Middle frontal gyrus (tissue), 1 donor: ENCODE measurements around the gene HCFC1.

Experiments used
- DNase-seq: peaks from one replicate; pipeline ENCODE4 v3.0.0-alpha.2; 2015; ENCODE audit warnings: low spot score; ENCODE audit errors: extremely low spot score

Gene HCFC1

DNA sequence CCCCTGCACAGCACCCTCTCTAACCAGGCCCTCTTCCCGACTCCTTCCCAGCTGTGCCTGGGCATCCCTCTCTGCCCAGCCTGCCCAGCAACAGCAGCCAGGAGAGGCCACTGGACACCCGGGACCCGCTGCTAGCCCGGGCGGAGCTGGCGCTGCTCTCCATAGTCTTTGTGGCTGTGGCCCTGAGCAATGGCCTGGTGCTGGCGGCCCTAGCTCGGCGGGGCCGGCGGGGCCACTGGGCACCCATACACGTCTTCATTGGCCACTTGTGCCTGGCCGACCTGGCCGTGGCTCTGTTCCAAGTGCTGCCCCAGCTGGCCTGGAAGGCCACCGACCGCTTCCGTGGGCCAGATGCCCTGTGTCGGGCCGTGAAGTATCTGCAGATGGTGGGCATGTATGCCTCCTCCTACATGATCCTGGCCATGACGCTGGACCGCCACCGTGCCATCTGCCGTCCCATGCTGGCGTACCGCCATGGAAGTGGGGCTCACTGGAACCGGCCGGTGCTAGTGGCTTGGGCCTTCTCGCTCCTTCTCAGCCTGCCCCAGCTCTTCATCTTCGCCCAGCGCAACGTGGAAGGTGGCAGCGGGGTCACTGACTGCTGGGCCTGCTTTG, 66.0 kb downstream of the HCFC1 start:
- DNase-seq, result no peak

DNA sequence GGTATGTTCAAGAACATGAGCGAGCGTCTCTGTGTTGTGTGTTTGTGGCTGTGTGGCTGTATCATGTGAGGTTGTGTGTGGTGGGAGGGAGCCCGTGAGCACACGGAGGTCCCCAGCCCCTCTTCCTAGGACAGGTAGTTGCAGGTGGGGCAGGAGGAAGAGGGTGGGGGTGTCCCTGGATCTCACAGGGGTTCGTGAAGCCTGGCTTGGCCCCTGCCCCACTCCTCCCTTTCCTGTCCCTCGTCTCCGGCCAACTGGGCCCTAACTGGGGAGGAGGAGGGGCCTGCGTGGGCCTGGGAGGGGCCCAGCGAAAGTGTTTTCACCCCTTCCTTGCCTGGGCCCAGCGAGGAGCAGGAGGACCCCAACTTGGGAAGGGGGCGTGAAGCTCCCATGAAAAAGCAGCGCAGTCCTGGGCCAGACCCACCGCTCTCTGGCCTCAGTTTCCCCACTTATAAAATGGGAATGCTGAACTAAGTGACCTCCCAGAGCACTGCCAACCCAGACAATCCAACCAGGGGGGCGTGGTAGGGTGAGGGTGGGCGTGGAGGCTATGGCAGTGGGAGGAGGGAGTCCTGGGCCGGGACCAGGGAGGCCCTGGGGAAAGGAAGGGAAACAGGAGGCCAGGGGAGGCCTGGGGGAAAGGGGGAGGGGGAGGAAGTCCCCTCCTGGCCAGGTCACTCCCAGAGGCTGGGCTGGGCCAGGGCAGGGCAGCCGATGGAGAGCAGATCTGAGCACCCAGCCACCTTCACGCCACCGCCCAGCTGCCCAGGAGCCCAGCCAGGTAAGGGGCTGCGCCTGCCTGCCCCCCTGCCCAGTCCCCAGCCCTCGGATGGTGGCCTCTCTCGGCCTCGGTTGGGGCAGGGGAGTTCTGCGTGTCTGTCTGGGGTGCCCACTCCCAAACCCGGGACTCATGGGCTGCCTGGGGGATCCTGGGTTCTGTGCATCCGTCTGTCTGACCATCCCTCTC, 67.3 kb downstream of the HCFC1 start, which contains the start of gene AVPR2:
Gene AVPR2, plus strand, starts transcription at position 683 of the 967 bp plus-strand sequence. CDS start 473 bp downstream, outside the sequence.
- DNase-seq, result no peak

DNA sequence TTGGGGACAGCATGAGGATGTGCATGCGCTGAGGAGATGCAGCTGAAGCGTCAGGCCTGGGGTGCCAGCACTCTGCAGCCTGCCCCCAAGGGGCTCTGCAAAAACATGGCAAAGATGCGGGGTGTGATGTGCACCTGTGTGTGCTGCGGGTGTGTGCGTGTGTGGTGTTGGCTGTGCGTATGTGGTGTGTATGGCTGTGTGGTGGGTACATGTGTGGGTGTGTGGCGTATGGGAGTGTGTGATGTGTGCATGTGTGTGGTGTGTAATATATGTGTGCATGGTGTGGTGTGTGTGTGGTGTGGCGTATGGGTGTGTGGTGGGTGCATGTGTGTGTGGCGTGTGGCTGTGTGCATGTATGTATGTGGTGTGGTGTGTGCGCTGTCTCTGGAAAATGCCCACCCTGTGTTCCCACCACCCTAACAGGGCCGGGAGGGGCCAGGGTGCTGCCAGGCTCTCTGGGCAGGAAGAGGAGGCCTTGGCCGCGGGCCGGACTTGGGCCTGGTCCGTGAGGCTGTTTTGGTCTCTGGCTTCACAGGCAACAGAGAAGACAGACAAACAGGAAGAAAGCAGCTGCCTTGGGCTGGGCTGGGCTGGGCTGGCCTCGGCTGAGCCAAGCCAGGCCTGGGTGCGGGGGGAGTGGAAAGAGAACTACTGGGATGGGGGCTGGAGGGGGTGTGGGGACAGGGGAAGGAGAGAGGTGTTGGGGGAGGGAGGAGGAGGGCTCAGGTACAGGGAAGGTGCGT, 68.2 kb downstream of the HCFC1 start:
- DNase-seq, result no peak

DNA sequence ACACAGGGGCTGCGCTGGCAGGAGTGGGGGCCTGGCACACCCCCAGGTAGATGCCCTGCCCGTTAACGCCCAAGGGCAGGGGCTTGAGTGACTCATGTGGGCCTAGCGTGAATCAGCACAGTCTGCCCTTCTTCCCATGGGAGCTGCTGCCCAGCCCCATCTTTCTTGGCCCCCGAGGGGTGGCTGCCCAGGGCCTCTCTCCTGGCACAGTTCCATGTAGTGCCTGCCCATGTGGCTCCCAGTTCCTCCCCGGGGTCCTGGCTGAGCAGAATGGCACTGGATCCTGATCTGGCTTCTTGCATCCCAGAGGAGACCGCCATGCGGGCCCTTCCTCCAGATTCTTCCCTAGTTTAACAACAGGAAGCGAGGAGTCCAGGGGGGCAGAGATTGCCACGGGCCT, 69.2 kb downstream of the HCFC1 start:
- DNase-seq, result no peak

DNA sequence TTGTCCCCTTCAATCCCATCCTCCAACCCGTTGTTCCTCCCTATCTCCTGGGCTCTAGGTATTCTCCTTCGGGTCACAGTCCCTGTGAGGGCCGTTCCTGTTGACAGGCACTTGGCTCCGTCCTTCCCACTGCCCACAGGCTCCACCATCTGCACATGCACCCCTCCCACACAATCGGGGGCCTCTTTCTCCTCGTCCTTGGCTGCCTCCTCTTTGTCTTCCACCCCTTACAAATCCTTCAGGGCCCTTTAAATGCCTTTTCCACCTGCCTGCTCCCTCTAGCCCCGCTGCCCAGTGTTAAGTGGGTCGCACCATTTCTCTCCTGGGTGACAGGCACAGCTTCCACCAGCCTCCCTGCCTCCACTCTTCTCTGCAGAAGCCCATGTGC, 69.9 kb downstream of the HCFC1 start:
- no peak for DNase-seq

DNA sequence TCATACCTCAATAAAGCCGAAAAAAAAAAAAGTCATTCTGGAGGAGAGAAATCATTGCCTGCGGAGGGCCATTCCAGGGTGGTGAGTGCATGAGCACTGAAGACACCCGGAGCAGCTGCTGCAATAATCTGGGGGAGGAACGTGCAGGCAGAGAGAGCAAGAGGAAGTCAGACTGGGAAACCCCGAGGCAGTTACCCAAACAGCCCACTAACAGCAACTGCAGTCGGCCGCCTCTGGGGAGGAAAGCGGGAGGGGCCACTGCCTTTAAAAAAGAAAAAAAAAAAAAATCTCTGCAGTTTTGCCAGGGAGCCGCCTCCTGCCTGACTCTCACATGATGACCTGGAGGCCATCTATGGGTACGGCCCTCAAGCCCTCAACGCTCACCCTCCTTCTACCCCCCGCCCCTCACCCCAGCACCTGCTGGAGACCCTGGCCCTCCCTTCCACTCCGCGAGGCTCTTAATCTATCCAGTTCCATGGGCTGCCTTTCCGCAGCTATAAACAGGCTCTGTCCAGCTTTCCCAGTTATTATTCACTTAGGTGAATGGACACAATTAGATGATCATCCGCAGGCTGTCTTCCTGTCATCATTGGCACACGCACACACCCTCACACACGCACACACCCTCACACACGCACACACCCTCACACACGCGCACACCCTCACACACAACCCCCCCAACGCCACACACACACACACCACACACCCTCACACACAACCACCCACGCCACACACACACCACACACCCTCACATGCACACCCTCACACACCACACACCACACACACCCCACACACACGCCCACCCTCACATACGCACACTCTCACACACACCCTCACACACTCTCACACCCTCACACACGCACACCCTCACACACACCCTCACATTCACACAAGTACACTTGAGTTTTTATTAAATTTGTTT, 70.5 kb downstream of the HCFC1 start:
- DNase-seq, result no peak

DNA sequence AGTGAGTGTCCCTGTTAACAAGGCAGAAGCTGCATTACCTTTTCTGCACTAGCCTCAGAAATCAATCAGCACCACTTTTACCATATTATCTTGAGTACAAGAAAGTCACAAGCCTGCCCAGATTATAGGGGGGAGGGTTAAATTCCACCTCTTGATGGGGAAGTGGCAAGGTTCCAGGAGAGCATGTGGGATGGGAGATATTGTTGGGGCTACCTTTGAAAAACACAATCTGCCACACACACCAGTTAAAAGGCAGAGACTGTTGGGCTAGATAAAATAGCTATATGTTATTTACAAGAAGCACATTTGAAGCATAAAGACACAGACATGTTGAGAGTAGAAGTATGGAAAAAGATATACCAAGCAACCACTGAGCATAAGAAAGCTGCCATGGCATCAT, 73.7 kb downstream of the HCFC1 start:
- DNase-seq, result no peak
